Pulmonary artery endothelial cell (primary cell): ENCODE data around the gene METTL16. TPM values are rescaled to one million over a fixed set of nuclear protein-coding genes. Genes with fewer than 3 reads are reported as not detected.
A peak's percentile ranks its signal among the peaks of the same experiment; 100 is the strongest.
"Not testable (repeated sequence)": the region's sequence is repeated elsewhere in the genome, so short reads cannot be mapped to it uniquely, and the experiment has no call there.

ENCODE experiments used
- DNase-seq: peaks from one replicate; pipeline ENCODE4 v3.0.0-alpha.2; 2011; ENCODE audit warnings: low read depth, low spot score
- total RNA-seq: library from RNA; depleted of rRNA; stranded (reverse); fragments of >200 nt; gene quantifications from 2 replicates; pipeline ENCODE4 v1.2.3, GENCODE V29; 2014

The METTL16 gene, protein sequence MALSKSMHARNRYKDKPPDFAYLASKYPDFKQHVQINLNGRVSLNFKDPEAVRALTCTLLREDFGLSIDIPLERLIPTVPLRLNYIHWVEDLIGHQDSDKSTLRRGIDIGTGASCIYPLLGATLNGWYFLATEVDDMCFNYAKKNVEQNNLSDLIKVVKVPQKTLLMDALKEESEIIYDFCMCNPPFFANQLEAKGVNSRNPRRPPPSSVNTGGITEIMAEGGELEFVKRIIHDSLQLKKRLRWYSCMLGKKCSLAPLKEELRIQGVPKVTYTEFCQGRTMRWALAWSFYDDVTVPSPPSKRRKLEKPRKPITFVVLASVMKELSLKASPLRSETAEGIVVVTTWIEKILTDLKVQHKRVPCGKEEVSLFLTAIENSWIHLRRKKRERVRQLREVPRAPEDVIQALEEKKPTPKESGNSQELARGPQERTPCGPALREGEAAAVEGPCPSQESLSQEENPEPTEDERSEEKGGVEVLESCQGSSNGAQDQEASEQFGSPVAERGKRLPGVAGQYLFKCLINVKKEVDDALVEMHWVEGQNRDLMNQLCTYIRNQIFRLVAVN
- 12.7 and 18.1 TPM in 2 replicates for total RNA-seq

DNA sequence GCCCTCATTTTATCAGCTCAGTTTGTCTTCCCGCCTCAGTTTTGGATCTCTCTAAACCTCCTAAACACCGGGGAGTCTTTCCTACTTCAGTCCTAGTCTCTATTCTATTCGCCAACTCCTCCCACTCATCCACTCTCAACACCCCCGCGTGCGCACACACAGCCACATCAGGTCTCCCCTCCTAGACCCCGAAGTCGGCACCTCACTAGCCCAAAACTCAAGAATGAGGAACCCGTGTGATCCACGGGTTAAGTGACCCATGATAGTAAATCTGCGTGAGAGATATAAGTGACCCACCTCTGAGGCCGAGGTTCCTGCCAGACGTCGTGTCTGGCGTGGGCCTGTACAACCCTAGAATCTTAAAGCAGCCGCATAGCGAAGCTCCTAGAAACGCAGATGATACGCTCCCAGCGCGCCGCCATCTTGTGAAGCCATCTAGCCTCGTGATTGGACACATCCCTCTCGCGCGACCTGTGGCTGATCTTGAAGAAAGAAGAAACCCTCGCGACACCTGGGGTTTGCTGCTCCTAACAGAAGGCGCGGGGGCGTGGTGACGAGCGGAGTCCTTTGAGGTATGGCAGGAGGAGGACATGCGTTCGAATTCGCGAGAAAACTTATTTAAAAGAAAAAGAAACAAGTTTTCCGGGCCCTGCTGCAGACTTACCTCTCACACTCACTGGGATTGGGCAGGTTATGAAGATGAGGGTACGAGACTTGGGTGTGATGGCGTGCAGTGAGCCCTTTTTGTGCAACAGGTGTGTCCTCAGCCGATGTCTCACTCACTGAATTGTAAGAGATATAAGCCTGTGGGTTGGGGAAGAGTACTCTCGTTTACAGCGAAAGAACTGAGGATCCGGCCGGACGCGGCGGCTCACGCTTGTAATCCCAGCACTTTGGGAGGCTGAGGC, at the start of gene METTL16:
TSS of gene METTL16 (minus strand) at position 427 of the 908 bp plus-strand sequence. CDS start 9,557 bp downstream, outside the sequence.
- peak; percentile 98 for DNase-seq

- peak; percentile 62 for DNase-seq
Measured at GRCh38 chr17:2560658-2561057, 49.0 kb upstream of the METTL16 start.

- no peak for DNase-seq
Measured at GRCh38 chr17:2551928-2552327, 40.2 kb upstream of the METTL16 start.

DNA sequence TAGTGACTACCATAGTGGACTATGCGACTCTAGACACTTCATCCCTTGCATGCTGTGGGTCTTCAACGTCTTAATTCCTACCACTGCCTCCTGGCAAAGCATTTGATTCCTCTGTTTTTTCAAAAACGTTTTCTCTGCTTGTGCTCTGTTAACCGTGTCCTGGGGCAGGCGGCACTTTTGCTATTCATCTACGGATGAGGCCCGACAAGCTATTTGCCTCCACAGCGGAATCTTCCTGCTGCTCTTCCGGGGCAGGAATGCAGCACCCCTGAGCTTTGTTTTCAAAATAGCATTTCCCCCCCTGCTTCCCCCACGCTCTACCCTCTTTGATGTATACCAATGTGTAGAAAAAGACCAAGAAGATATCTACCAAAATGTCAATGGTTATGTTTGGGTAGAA, 39.8 kb upstream of the METTL16 start:
- no peak for DNase-seq

DNA sequence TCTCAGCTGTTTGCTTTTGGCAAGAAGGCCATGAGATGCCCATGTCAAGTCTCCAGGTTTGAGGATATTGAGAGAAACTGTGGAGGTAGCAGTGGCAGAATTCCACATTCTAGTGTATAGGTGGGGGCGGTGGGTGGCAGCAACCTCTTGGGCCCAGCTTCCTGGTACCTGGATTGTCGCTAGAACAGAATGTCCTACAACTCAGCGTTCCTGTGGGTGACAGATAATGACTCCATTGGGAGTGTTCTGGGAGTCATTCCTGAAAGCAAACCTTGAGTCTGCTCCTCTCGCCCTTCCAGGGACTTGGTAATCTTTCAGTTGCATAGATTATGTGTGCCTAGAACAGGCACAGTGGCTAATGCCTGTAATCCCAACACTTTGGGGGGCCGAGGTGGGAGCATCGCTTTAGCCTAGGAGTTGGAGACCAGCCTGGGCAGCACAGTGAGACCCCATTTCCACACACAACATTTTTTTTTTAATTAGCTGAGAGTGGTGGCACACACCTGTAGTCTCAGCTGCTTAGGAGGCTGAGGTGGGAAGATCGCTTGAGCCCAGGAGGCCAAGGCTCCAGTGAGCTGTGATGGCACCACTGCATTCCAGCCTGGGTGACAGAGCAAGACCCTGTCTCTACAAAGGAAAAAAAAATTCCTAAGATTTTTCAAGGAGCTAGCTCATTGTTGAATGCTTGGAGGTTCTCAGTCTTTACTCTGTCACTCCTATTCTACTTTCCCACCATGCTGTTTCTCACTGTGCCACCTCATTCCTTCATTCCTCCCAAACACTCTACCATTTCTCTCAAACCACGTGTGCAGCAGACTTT, 37.9 kb upstream of the METTL16 start:
- no peak for DNase-seq

DNA sequence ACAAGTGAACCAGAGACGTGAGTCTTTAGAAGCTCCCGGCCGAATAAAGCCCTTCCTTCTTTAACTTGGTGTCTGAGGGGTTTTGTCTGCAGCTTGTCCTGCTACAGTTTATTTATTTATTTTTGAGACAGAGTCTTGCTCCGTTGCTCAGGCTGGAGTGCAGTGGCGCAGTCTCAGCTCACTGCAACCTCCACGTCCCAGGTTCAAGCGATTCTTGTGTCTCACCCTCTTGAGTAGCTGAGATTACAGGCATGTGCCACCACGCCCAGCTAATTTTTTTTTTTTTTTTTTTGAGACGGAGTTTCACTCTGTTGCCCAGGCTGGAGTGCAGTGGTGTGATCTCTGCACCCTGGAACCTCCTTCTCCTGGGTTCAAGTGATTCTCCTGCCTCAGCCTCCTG, 36.3 kb upstream of the METTL16 start:
- DNase-seq = not testable (repeated sequence)

DNA sequence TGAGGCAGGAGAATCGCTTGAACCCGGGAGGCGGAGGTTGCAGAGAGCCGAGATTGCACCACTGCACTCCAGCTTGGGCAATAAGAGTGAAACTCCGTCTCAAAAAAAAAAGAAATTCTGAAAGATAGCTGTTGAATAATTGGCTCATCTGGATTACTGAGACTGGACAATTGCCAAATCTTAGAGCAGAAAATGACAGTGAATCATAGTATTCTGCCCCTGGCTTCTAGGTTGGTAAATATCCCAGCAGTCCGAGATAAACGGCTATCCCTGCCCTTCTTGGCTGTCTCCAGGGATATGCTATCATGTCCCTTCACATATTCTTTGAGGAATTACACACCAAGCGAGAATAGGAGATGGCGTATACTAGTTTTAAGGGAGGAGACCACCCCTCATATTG, 35.5 kb upstream of the METTL16 start:
- no peak for DNase-seq

DNA sequence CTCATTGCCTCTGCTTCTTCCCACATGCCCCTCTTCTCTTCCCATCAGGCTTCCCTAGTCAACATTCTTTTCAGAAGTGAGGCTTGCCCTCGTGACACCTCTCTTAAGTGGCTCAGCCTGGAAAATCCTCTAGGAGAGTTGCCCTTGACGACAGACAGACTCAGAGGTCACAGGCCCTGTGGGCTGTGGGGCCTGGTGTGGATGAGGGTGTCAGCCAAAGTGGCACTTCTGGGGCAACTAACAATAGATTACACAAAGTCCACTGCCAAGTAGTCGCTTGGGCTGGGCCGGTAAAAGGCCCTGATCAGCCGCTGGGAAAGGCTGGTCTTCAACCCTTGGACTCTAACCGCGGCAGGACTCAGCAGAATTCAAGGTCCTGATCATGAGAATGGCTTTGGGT, 33.7 kb upstream of the METTL16 start:
- no peak for DNase-seq

DNA sequence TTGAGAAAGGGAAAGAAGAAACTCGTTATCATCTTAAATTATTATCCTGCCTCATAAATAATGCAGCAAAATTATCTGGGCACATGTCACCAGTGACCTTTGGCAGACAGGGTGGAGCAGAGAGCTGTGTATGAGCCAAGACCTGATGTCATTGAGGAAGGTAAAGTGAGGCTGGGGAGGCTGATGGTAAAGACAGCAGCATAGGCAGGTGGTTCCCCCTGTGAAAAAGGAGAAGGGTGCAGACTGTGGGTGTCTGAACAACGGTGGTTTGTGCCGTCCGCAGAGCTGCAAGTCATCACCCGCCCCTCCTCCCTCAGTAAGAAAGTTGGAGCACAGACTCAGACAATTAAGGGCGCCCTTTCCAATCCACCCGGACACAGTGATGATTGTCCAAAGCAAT, 30.8 kb upstream of the METTL16 start:
- no peak for DNase-seq

- DNase-seq = no peak
Measured at GRCh38 chr17:2542056-2542455, 30.4 kb upstream of the METTL16 start.

- not testable (repeated sequence) for DNase-seq
Measured at GRCh38 chr17:2537579-2537978, 25.9 kb upstream of the METTL16 start.

- DNase-seq = no peak
Measured at GRCh38 chr17:2532146-2532720, 20.5 kb upstream of the METTL16 start.

GRCh38 chr17:2531243-2531954, 19.7 kb upstream of the METTL16 start:
- DNase-seq = not testable (repeated sequence)

DNA sequence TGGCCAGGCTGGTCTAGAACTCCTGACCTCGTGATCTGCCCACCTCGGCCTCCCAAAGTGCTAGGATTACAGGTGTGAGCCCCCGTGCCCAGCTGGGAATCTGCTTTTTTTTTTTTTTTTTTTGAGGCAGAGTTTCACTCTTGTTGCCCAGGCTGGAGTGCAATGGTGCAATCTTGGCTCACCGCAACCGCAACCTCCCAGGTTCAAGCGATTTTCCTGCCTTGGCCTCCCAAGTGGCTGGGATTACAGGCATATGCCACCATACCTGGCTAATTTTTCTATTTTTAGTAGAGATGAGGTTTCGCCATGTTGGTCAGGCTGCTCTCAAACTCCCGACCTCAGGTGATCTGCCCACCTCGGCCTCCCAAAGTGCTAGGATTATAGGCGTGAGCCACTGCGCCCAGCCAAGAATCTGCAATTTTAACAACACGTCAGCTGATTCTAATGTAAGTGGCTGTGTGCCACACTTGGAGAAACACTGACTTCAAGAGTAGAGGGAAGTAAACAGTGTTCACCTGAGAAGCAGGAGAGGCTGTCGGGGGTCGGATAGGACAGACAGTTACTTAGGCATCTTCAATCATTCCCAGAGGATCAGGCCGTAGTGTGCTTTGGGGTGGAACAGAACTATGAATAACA, 10.2 kb upstream of the METTL16 start:
- not testable (repeated sequence) for DNase-seq

GRCh38 chr17:2521257-2521656, 9.6 kb upstream of the METTL16 start:
- no peak for DNase-seq

- DNase-seq = no peak
Measured at GRCh38 chr17:2517539-2517938, 5.9 kb upstream of the METTL16 start.

DNA sequence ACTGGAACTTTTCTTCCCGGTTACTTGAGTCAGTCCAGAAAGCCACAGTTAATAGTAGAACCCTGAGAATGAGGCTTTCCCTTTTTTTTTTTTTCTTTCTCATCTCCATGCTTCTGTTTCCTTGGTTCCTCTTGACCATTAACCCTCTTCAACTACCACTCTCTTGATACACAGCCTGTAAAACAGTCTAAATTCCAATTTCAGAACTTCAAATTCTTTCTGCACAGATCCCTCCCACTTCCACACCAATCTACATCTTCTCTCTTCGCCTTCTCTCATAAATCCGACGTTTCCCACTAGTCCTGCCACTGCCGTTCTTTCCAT, 588 bp downstream of the METTL16 start:
- no peak for DNase-seq

- no peak for DNase-seq
Measured at GRCh38 chr17:2510559-2510958, 1.1 kb downstream of the METTL16 start.

DNA sequence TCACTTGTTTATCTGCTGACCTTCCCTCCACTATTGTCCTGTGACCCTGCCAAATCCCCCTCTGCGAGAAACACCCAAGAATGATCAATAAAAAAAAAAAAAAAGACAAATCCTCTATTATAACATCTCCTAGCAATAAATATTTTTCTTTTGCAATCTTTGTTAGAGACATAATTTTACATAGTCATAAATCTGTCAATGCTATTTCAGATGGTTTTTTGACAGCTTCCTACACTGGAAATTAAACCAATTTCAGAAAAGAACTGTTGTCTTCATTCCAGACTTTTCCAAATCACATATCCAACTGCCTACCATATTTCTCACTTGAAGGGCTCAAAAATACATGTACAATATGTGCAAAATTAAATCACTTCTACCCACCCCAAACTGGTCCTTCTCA, 3.7 kb downstream of the METTL16 start:
- no peak for DNase-seq

GRCh38 chr17:2507015-2507414, 4.7 kb downstream of the METTL16 start:
- DNase-seq = not testable (repeated sequence)
